PFSK-1 (cell line): ENCODE data around the gene KIF19.

ENCODE experiments used
- POLR2AphosphoS5 ChIP-seq: IDR thresholded peaks from 2 replicates; pipeline ENCODE4 v1.6.1; 2012; ENCODE audit warnings: low read depth, mild to moderate bottlenecking, control low read depth, low read length, moderate library complexity
- REST ChIP-seq, 2 experiments: IDR thresholded peaks; 2 replicates each; pipeline versions ENCODE4 v1.6.1 to v1.8.0; 2011 to 2012; ENCODE audit warnings: low read depth in 2 of 2, low read length in 2 of 2, control low read depth in 1 of 2, inconsistent platforms in 1 of 2, mild to moderate bottlenecking in 1 of 2, moderate library complexity in 1 of 2; ENCODE audit not compliant: insufficient read depth in 1 of 2
- TAF1 ChIP-seq: IDR thresholded peaks from 2 replicates; pipeline ENCODE4 v1.6.1; 2012; ENCODE audit warnings: low read length, control low read depth, borderline replicate concordance; ENCODE audit not compliant: insufficient read depth

GRCh38 chr17:74277935-74278334, 48.1 kb upstream of the KIF19 start:
- no peak for TF ChIP-seq REST (IDR thresholded peaks at IDR 0.05; ENCODE audit: insufficient read depth in 1 of 2, low read depth in 2 of 2, low read length in 2 of 2)
- no peak for TF ChIP-seq POLR2AphosphoS5
- no peak for TF ChIP-seq TAF1
